Retinal pigment epithelial cell (primary cell): Measurements from ENCODE around the gene PPP1CC.

Experiments
- DNase-seq: peaks from one replicate; pipeline ENCODE4 v3.0.0-alpha.2; 2010; ENCODE audit warnings: low read depth
- H3K4me3 ChIP-seq: 2 replicates; pipeline ENCODE4 v1.5.1; 2011; ENCODE audit warnings: mild to moderate bottlenecking, low read length, control low read depth, moderate library complexity
- TF ChIP-seq, protein P1 (sequence below): conservative IDR thresholded peaks from 2 replicates; pipeline ENCODE4 v1.5.1; 2011; ENCODE audit warnings: low read depth, low read length, control low read depth, inconsistent platforms

Gene PPP1CC

DNA sequence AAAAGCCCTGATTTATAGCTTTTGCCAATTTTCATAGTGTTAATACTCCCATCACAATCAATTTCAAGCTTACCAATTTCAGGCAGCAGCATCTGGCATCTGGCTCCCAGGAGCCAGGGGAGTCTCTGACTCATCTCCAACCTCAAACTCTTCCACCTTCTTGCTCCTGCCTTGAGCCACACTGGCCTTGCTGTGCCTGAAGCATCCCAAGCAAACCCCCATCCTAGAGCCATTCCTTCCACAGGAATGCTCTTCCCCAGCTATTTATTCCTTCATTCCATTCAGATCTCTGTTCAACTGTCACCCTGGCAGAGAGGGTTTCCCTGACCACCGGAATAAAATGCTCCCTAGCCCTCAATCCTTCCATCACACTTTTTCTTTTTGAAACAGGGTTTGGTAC, 13.9 kb upstream of the PPP1CC start:
- H3K4me3 ChIP-seq: no peak overlapping the region
- TF ChIP-seq, protein P1, sequence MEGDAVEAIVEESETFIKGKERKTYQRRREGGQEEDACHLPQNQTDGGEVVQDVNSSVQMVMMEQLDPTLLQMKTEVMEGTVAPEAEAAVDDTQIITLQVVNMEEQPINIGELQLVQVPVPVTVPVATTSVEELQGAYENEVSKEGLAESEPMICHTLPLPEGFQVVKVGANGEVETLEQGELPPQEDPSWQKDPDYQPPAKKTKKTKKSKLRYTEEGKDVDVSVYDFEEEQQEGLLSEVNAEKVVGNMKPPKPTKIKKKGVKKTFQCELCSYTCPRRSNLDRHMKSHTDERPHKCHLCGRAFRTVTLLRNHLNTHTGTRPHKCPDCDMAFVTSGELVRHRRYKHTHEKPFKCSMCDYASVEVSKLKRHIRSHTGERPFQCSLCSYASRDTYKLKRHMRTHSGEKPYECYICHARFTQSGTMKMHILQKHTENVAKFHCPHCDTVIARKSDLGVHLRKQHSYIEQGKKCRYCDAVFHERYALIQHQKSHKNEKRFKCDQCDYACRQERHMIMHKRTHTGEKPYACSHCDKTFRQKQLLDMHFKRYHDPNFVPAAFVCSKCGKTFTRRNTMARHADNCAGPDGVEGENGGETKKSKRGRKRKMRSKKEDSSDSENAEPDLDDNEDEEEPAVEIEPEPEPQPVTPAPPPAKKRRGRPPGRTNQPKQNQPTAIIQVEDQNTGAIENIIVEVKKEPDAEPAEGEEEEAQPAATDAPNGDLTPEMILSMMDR: no peak
- DNase-seq: no peak

DNA sequence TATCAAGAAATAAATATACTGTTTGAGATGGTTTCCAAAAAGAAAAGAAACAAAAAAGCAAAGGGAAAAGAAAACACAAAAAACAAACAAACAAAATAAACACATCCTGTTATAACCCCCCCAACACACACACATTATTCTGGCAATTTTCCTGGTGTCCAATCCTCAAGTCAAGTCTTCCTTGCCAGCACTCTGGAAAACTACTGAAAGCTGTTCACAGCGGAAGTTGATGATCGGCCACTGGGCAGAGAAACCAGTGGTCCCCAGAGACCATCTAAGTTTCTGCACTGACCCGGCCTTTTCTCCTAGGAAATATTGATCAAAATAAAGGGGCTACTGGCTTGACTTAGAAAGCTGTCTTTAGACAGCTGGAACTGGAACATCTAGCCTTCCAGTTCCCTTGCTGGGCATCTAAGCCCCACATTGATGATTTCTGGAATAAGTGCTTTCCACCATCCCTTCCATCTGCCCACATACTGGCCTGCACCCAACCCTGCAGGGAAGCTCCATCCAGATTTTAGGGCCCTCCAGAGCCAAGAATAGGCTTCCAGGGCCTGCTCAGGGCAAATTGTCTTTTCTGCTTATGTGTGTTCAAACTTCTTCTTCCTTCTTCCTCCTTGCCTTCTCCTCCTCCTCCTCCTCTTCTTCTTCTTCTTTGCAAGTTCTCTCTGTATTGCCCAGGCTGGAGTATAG, 11.6 kb upstream of the PPP1CC start:
- DNase-seq: no peak
- TF ChIP-seq, protein P1: no peak

GRCh38 chr12:110750784-110751461, 8.2 kb upstream of the PPP1CC start:
- no peak overlapping the region for H3K4me3 ChIP-seq
- no peak for DNase-seq
- TF ChIP-seq, protein P1: no peak

More for the DNA sequence above, 11.6 kb upstream of the PPP1CC start:
- no peak overlapping the region for H3K4me3 ChIP-seq

- no peak for DNase-seq
- TF ChIP-seq, protein P1: no peak
- no peak overlapping the region for H3K4me3 ChIP-seq
Observed at GRCh38 chr12:110746550-110746949, 3.9 kb upstream of the PPP1CC start.

- H3K4me3 ChIP-seq: no peak overlapping the region
- TF ChIP-seq, protein P1: no peak
- no peak for DNase-seq
Observed at GRCh38 chr12:110745542-110746284, 3.0 kb upstream of the PPP1CC start.

DNA sequence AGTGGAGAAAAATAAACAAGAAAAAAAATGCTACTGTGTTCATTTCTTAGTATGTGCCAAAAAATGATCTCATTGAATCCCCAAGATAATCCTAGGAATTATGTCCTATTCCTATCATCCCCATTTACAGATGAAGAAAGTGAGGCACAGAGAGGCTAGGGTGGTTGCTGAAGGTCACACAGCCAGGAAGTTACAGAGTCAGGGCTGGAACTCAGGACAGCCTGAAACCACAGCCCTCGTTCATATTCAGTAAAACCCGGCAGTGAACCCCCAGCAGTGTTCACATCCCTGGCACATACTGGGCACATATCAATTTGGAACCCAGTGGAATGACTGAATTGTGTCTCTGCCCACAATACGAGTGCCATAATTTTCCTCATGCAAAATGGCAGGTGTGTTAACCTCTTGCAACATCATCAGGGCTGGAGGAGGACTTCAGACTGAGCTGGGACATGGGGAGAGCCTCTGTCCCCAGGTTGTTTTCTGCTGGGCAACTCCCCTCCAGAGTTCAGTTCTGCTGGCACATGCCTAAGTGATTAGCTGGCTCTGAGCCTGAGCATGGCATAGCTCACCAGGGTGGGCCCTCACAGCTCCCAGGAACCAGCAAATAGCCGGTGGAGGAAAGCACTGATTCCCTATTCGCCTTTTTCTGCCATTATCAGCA, 2.0 kb upstream of the PPP1CC start:
- DNase-seq: peak; percentile 46
- H3K4me3 ChIP-seq: no peak overlapping the region
- TF ChIP-seq, protein P1: no peak
